K562 (cell line): ENCODE measurements around the gene RNLS. TPM values are rescaled to one million over a fixed set of nuclear protein-coding genes. Genes with fewer than 3 reads are reported as not detected.

Source experiments
- ATAC-seq: fragments of 200-7000 bp; cut with Tn5 transposase; 3 replicates; pipeline ENCODE4 v1.9.1; 2020; ENCODE audit warnings: moderate library complexity
- BruUV-seq: library from RNA; stranded (reverse); fragments of 400-500 nt; replicated peaks from 2 replicates; lab custom pipeline; 2021; lab: Mats Ljungman, UMichigan
- CTCF ChIA-PET: fragments of 300-600 bp; formaldehyde crosslinking; extraction: SDS; loops from one replicate; lab custom pipeline; 2021; ENCODE audit warnings: low intra/inter-chr PET ratio; lab: Yijun Ruan, JAX
- POLR2A ChIA-PET: fragments of 300-600, 350-650 bp; sonication (Branson Sonifier 250); formaldehyde crosslinking; extraction: SDS; loops from one replicate; lab custom pipeline; 2021; ENCODE audit warnings: antibody characterized with exemption, inconsistent platforms; lab: Yijun Ruan, JAX
- DNase-seq, 4 experiments: peaks; one replicate each; pipeline versions ENCODE4 v3.0.0 to v3.0.0-alpha.2; 2011 to 2018; ENCODE audit warnings: low spot score in 3 of 4, mixed read lengths in 3 of 4; ENCODE audit errors: extremely low read depth in 1 of 4
- FAIRE-seq: peaks from 2 replicates; lab custom pipeline; 2011; peaks lifted over from hg19 to GRCh38; lab: Jason Lieb, UNC
- H2AFZ ChIP-seq: 2 replicates; pipeline ENCODE4 v1.6.0; 2011; ENCODE audit warnings: low read depth, low read length, control low read depth, inconsistent platforms
- H3K27ac ChIP-seq: fragments of 200-600 bp; 3 replicates; pipeline ENCODE4 v1.8.0; 2011; ENCODE audit warnings: low read depth, mild to moderate bottlenecking, control low read depth, inconsistent platforms, low read length, moderate library complexity, mixed read lengths; ENCODE audit errors: extremely low read depth
- H3K27me3 ChIP-seq, 2 experiments: fragments of 300-600 bp in 1 of 2; 2 replicates in 1 of 2; 3 replicates in 1 of 2; pipeline versions ENCODE4 v1.6.0 to v1.8.0; 2011; ENCODE audit warnings: inconsistent platforms in 2 of 2, low read length in 2 of 2, mild to moderate bottlenecking in 1 of 2, mixed read lengths in 1 of 2, moderate library complexity in 1 of 2; ENCODE audit not compliant: control insufficient read depth in 2 of 2, insufficient read depth in 2 of 2
- H3K36me3 ChIP-seq: fragments of 300-600 bp; 3 replicates; pipeline ENCODE4 v1.8.0; 2011; ENCODE audit warnings: mild to moderate bottlenecking, low read length, inconsistent platforms; ENCODE audit not compliant: control insufficient read depth, insufficient read depth
- H3K4me1 ChIP-seq, 2 experiments: fragments of 200-600 bp in 1 of 2; replicated peaks in 1 of 2; 2 replicates in 1 of 2; 3 replicates in 1 of 2; pipeline versions ENCODE4 v1.5.1 to v1.8.0; 2011; ENCODE audit warnings: inconsistent platforms in 2 of 2, low read length in 2 of 2, mild to moderate bottlenecking in 1 of 2, mixed read lengths in 1 of 2, moderate library complexity in 1 of 2; ENCODE audit not compliant: control insufficient read depth in 2 of 2, insufficient read depth in 2 of 2
- H3K4me2 ChIP-seq: 2 replicates; pipeline ENCODE4 v1.6.1; 2011; ENCODE audit warnings: low read length, control low read depth, inconsistent platforms, mixed read lengths; ENCODE audit not compliant: insufficient read depth
- H3K4me3 ChIP-seq: fragments of 200-600 bp; sonication (generic), shearing (Covaris generic); 2 replicates; pipeline ENCODE4 v1.5.1; 2016; ENCODE audit warnings: control low read depth, inconsistent platforms
- H3K79me2 ChIP-seq: fragments of 200-600 bp; 3 replicates; pipeline ENCODE4 v1.8.0; 2011; ENCODE audit warnings: low read length, inconsistent platforms; ENCODE audit not compliant: control insufficient read depth, insufficient read depth
- H3K9ac ChIP-seq, 2 experiments: 2 replicates each; pipeline versions ENCODE4 v1.6.0 to v1.6.1; 2011; ENCODE audit warnings: low read depth in 2 of 2, low read length in 2 of 2, control low read depth in 1 of 2, inconsistent platforms in 1 of 2, mild to moderate bottlenecking in 1 of 2, mixed read lengths in 1 of 2; ENCODE audit not compliant: insufficient read depth in 1 of 2
- H3K9me1 ChIP-seq: one replicate; pipeline ENCODE4 v1.6.0; 2011; ENCODE audit warnings: inconsistent platforms, mild to moderate bottlenecking, low read length, moderate library complexity; ENCODE audit not compliant: control insufficient read depth, insufficient read depth
- H3K9me3 ChIP-seq: replicated peaks from 2 replicates; pipeline ENCODE4 v1.5.1; 2011; ENCODE audit warnings: low read depth, low read length, inconsistent platforms; ENCODE audit not compliant: control insufficient read depth, insufficient read depth
- H4K20me1 ChIP-seq: replicated peaks from 2 replicates; pipeline ENCODE4 v1.6.1; 2011; ENCODE audit warnings: low read length, inconsistent platforms, mixed read lengths; ENCODE audit not compliant: control insufficient read depth, insufficient read depth
- HNRNPUL1 ChIP-seq: fragments of 200-400 bp; formaldehyde crosslinking; IDR thresholded peaks from 2 replicates; pipeline ENCODE4 v1.6.1; 2017; ENCODE audit warnings: low read length
- MED1 ChIP-seq: sonication (generic); formaldehyde crosslinking; IDR thresholded peaks from 2 replicates; pipeline ENCODE4 v1.8.1; 2023; ENCODE audit warnings: missing genetic modification reagents, borderline replicate concordance
- MIER1 ChIP-seq: fragments of 450-650 bp; IDR thresholded peaks from 2 replicates; pipeline ENCODE4 v1.6.1; 2016; ENCODE audit warnings: antibody characterized with exemption, mild to moderate bottlenecking, low read depth
- SRSF7 ChIP-seq: fragments of 200-400 bp; formaldehyde crosslinking; optimal IDR thresholded peaks from 2 replicates; pipeline ENCODE3; 2017; ENCODE audit warnings: mild to moderate bottlenecking, low read depth, low read length
- ZBTB8A ChIP-seq: fragments of 450-650 bp; IDR thresholded peaks from 2 replicates; pipeline ENCODE4 v1.6.1; 2018; ENCODE audit warnings: mild to moderate bottlenecking, moderate library complexity; ENCODE audit not compliant: partially characterized antibody
- ZNF449 ChIP-seq: fragments of 250-450 bp; sonication (Bioruptor Pico); IDR thresholded peaks from 2 replicates; pipeline ENCODE4 v1.8.0; 2022; ENCODE audit warnings: moderate library complexity, mild to moderate bottlenecking, inconsistent platforms
- WGBS: fragments of 100-300 bp; shearing (Covaris generic); methylation state at CpG from one replicate; pipeline ENCODE4 v1.1.6; 2016; ENCODE audit warnings: low coverage, mixed read lengths; ENCODE audit not compliant: insufficient coverage; ENCODE audit errors: missing lambda C conversion rate; 5-methylcytosine and 5-hydroxymethylcytosine counted together
- in situ Hi-C: fragments of 300-500 bp; cut with MboI; formaldehyde crosslinking; loops from 4 replicates; pipeline ENCODE4 v1.15.0; 2018; ENCODE audit warnings: inconsistent platforms, mixed read lengths
- intact Hi-C: fragments of 100-400 bp; cut with micrococcal nuclease; formaldehyde crosslinking; loops from 2 replicates; pipeline ENCODE4 v1.14.2; 2022
- polyA plus RNA-seq, 8 experiments: library from polyadenylated mRNA; depleted of rRNA in 4 of 8; stranded (reverse) in 5 of 8; unstranded in 3 of 8; fragments of >200 nt; fragmentation: Nextera tagmentation in 2 of 8; fragmentation: Illumina TruSeq in 1 of 8; extraction: Ambion mirVana in 2 of 8; extraction: Trizol in 1 of 8; gene quantifications; 2 replicates each; pipeline versions ENCODE4 v1.2.1 to v1.2.3, GENCODE V29; 2011 to 2014; ENCODE audit warnings: inconsistent platforms in 1 of 8, missing spikeins in 1 of 8
- total RNA-seq, 7 experiments: library from RNA; depleted of rRNA in 6 of 7; stranded (reverse); fragments of >200 nt in 6 of 7; fragmentation: Illumina TruSeq in 2 of 7; extraction: Trizol in 2 of 7; gene quantifications; 2 replicates each; pipeline versions ENCODE4 v1.2.1 to v1.2.3, GENCODE V29; 2011 to 2021; ENCODE audit warnings: low replicate concordance in 1 of 7

The RNLS gene
- total and polyA plus RNA-seq, 9 of the 15 experiments (the other 6 are each of a cell fraction or from before 2014, with no cell fraction given) = 0.14 to 0.72 (median 0.41) TPM; not detected in 3

DNA sequence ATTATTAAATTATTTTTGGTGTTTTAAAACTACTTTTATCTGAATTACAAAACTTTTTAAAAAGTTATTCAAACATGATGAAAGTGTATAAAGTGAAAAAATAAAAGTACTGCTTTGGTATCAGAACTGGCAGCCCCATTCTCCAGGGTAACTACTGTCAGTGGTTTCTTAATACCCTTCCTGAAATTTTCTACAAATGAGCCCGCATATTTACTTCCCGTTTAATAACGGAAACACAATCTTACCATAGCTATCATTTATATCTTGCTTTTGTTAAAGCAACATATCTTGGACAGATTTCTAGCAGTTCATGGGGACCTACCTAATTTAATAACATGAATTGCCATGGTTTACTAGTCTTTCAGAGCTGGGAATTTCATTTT lies 249.9 kb downstream of the RNLS start:
- Histone ChIP-seq H4K20me1 (no peaks in the 10 kb centered on the region), H3K27me3 (no peaks in the 10 kb centered on the region), H2AFZ (no peak overlapping the region), H3K9ac (no peak overlapping the region), H3K79me2 (no peaks in the 10 kb centered on the region), H3K4me2 (no peak overlapping the region), H3K4me3 (no peak overlapping the region), H3K4me1 (no peaks in the 10 kb centered on the region), H3K9me1 (no peaks in the 10 kb centered on the region), H3K27ac (no peak overlapping the region), H3K9me3 (no peaks in the 10 kb centered on the region), H3K36me3 (no peaks in the 10 kb centered on the region)
- no peak for ATAC-seq
- BruUV-seq = no TSS peak
- WGBS = 3% methylated on average over 3 of the region's 3 CpGs
- CTCF ChIA-PET = no interaction called here
- intact Hi-C loops (no loop called here), in situ Hi-C loops (no loop called here)
- FAIRE-seq = no peak
- POLR2A ChIA-PET = no interaction called here
- no peak for TF ChIP-seq HNRNPUL1
- TF ChIP-seq MED1 (CRISPR knock-in tag) = no peak
- TF ChIP-seq ZNF449 (CRISPR knock-in tag) = no peak
- no peak for TF ChIP-seq MIER1
- TF ChIP-seq ZBTB8A = no peak
- TF ChIP-seq SRSF7 = no peak
- DNase-seq = no peak
